Measurements from ENCODE around the gene RBM3. TPM values are rescaled to one million over a fixed set of nuclear protein-coding genes. Genes with fewer than 3 reads are reported as not detected.

The RBM3 gene
- total RNA-seq, 1 donor from 2014 or later = 130 TPM

- no peak for DNase-seq (ENCODE audit: low spot score)
These were observed 24.3 kb downstream of the RBM3 start for GRCh38 chrX:48598614-48599013.

GRCh38 chrX:48599341-48599740, 25.1 kb downstream of the RBM3 start:
- Histone ChIP-seq H3K9ac (no peak overlapping the region), H3K27ac (no peak overlapping the region), H3K27me3 (no peaks in the 10 kb centered on the region), H3K4me3 (no peak overlapping the region), H3K9me3 (ENCODE audit: low read depth) (no peaks in the 10 kb centered on the region), H3K79me2 (ENCODE audit: low read depth) (no peaks in the 10 kb centered on the region), H3K36me3 (no peaks in the 10 kb centered on the region), H3K4me1 (no peaks in the 10 kb centered on the region), H4K20me1 (ENCODE audit: low read depth) (no peaks in the 10 kb centered on the region), H3K4me2 (no peak overlapping the region), H2AFZ (replicated peaks) (no peak overlapping the region), H3F3A (ENCODE audit: low read depth) (no peaks in the 10 kb centered on the region)
- H3K27me3 Mint-ChIP-seq (ENCODE audit: insufficient read depth, low read depth) = peaks cover 6% of the 10 kb centered on the region
- peak overlapping the region; percentile 73 for H3K4me3 Mint-ChIP-seq
- no peak overlapping the region for H3K27ac Mint-ChIP-seq
- no peak for DNase-seq (ENCODE audit: low spot score)
- H3K4me1 Mint-ChIP-seq = peaks cover 4% of the 10 kb centered on the region
- TF ChIP-seq EZH2phosphoT487 (IDR thresholded peaks at IDR 0.05) = no peak
- TF ChIP-seq EZH2 (IDR thresholded peaks at IDR 0.05) = no peak
- no peak for TF ChIP-seq CTCF (IDR thresholded peaks at IDR 0.05)
- peaks cover 8% of the 10 kb centered on the region for H3K36me3 Mint-ChIP-seq
- peaks cover 11% of the 10 kb centered on the region for H3K9me3 Mint-ChIP-seq

More at GRCh38 chrX:48598614-48599013, 24.3 kb downstream of the RBM3 start:
- Histone ChIP-seq H3K79me2 (ENCODE audit: low read depth) (no peaks in the 10 kb centered on the region), H3K4me3 (no peak overlapping the region), H3F3A (ENCODE audit: low read depth) (no peaks in the 10 kb centered on the region), H3K9me3 (ENCODE audit: low read depth) (no peaks in the 10 kb centered on the region), H2AFZ (replicated peaks) (no peak overlapping the region), H3K9ac (no peak overlapping the region), H3K27ac (no peak overlapping the region), H3K27me3 (no peaks in the 10 kb centered on the region), H4K20me1 (ENCODE audit: low read depth) (no peaks in the 10 kb centered on the region), H3K36me3 (no peaks in the 10 kb centered on the region), H3K4me2 (no peak overlapping the region), H3K4me1 (no peaks in the 10 kb centered on the region)
- Mint-ChIP-seq H3K4me3 (peak overlapping the region; percentile 95), H3K9me3 (peaks cover 11% of the 10 kb centered on the region), H3K36me3 (peaks cover 8% of the 10 kb centered on the region), H3K27ac (no peak overlapping the region), H3K27me3 (ENCODE audit: insufficient read depth, low read depth) (peaks cover 6% of the 10 kb centered on the region), H3K4me1 (peaks cover 4% of the 10 kb centered on the region)
- TF ChIP-seq CTCF (IDR thresholded peaks at IDR 0.05) = no peak
- TF ChIP-seq EZH2 (IDR thresholded peaks at IDR 0.05) = no peak
- no peak for TF ChIP-seq EZH2phosphoT487 (IDR thresholded peaks at IDR 0.05)

- peaks cover 4% of the 10 kb centered on the region for H3K4me1 Mint-ChIP-seq
- no peaks in the 10 kb centered on the region for H3K79me2 ChIP-seq (ENCODE audit: low read depth)
- H3K9me3 Mint-ChIP-seq = peaks cover 12% of the 10 kb centered on the region
- no peak overlapping the region for H3K9ac ChIP-seq
- H3K4me3 ChIP-seq = no peak overlapping the region
- H3K4me2 ChIP-seq = no peak overlapping the region
- DNase-seq (ENCODE audit: low spot score) = no peak
- H3K27me3 Mint-ChIP-seq (ENCODE audit: insufficient read depth, low read depth) = peaks cover 8% of the 10 kb centered on the region
- H3F3A ChIP-seq (ENCODE audit: low read depth) = no peaks in the 10 kb centered on the region
- H3K9me3 ChIP-seq (ENCODE audit: low read depth) = no peaks in the 10 kb centered on the region
- no peaks in the 10 kb centered on the region for H4K20me1 ChIP-seq (ENCODE audit: low read depth)
- H3K27ac ChIP-seq = no peak overlapping the region
- TF ChIP-seq EZH2 (IDR thresholded peaks at IDR 0.05) (no peak), CTCF (IDR thresholded peaks at IDR 0.05) (no peak), EZH2phosphoT487 (IDR thresholded peaks at IDR 0.05) (no peak)
- H3K4me3 Mint-ChIP-seq = no peak overlapping the region
- no peaks in the 10 kb centered on the region for H3K36me3 ChIP-seq
- H3K4me1 ChIP-seq = no peaks in the 10 kb centered on the region
- H2AFZ ChIP-seq (replicated peaks) = no peak overlapping the region
- no peaks in the 10 kb centered on the region for H3K27me3 ChIP-seq
- no peak overlapping the region for H3K27ac Mint-ChIP-seq
- H3K36me3 Mint-ChIP-seq = peaks cover 13% of the 10 kb centered on the region
These were observed 25.9 kb downstream of the RBM3 start for GRCh38 chrX:48600226-48600625.

Data from neural progenitor cell (in vitro differentiated cells).